Cardiac muscle cell (in vitro differentiated cells and primary cell): ENCODE results near the gene NT5C3A. TPM values are rescaled to one million over a fixed set of nuclear protein-coding genes. Genes with fewer than 3 reads are reported as not detected.
A peak's percentile ranks its signal among the peaks of the same experiment; 100 is the strongest.

Experiments
- DNase-seq, 2 donors: peaks; one replicate each; pipeline versions ENCODE4 v3.0.0 to v3.0.0-alpha.2; 2010 to 2017; ENCODE audit warnings: low read depth in 1 of 2, low spot score in 1 of 2
- H3K27ac ChIP-seq: fragments of 200-600 bp; sonication (generic); 2 replicates; pipeline ENCODE4 v1.5.1; 2016
- H3K27me3 ChIP-seq: fragments of 200-600 bp; sonication (generic); 2 replicates; pipeline ENCODE4 v1.6.0; 2016; ENCODE audit warnings: control low read depth
- H3K36me3 ChIP-seq: fragments of 200-600 bp; sonication (generic); 2 replicates; pipeline ENCODE4 v1.5.1; 2016; ENCODE audit warnings: control low read depth
- H3K4me1 ChIP-seq: fragments of 200-600 bp; sonication (generic); 2 replicates; pipeline ENCODE4 v1.8.1; 2017; ENCODE audit warnings: low read depth, mild to moderate bottlenecking, mixed run types
- H3K4me3 ChIP-seq: fragments of 200-600 bp; sonication (generic); 2 replicates; pipeline ENCODE4 v1.5.1; 2016; ENCODE audit warnings: mild to moderate bottlenecking
- H3K9me3 ChIP-seq: fragments of 200-600 bp; sonication (generic); 2 replicates; pipeline ENCODE4 v1.5.1; 2017; ENCODE audit warnings: low read depth, mild to moderate bottlenecking, control low read depth
- CTCF ChIP-seq: IDR thresholded peaks from 2 replicates; pipeline ENCODE4 v1.5.1; 2012; ENCODE audit warnings: low read depth, mild to moderate bottlenecking, low read length
- polyA plus RNA-seq: library from polyadenylated mRNA; unstranded; fragments of >200 nt; fragmentation: Nextera tagmentation; extraction: Ambion mirVana; gene quantifications from 2 replicates; pipeline ENCODE4 v1.2.1, GENCODE V29; 2016
- total RNA-seq: library from RNA; depleted of rRNA; stranded (reverse); fragments of >200 nt; gene quantifications from 2 replicates; pipeline ENCODE4 v1.2.3, GENCODE V29; 2016

NT5C3A gene
- total RNA-seq (23.7 and 26.9 TPM in 2 replicates), polyA plus RNA-seq (37.6 and 42.6 TPM in 2 replicates)

DNA sequence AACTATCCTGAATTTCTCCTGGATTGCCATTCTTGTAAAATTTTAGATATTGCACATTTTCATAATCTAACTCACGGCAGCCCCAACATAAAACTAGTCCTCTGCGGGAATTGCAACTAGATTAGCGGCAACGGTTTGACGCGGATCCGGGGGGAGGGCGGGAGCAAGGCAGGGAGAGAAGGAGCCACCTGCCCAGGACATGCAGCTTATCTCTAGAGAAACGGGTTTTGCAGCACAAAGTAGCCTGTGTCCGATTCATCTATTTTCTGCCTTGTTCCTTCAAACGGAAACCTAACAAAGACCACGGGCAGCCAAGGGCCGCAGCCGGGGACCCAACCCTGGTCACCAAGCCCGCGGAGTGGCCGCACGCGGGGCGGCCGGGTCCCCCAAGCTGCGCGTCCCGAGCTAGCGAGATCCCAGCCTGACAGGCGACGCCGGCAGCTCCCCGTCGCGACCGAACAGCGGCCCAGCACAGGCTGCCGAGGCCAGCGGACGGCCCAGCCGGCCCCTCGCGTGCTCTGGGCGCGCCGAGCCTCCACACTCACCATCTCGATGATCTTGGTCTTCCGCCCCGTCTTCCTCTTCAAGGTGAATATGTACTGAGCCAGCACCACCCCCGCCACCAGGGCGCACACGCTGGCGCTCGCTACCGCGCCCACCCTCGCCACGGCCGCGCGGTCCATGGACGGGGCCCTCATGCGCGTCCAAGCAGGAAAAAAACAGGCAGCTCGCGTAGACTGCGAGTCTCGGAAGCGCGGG is at the start of gene NT5C3A:
Gene NT5C3A, minus strand, starts transcription at position 754 of the 759 bp plus-strand sequence. Its CDS starts 71 bp downstream, at position 683.
- no peaks in the 10 kb centered on the region for H3K27me3 ChIP-seq
- peak within 1 kb of the TSS; percentile 92 for H3K27ac ChIP-seq
- no peaks in the 10 kb centered on the region for H3K36me3 ChIP-seq
- peak within 1 kb of the TSS; percentile 58 for H3K4me3 ChIP-seq
- peaks cover 4% of the 10 kb centered on the region for H3K9me3 ChIP-seq
- no peak for TF ChIP-seq CTCF
- peak; percentile 39 to 58 for DNase-seq
- H3K4me1 ChIP-seq: peaks cover 18% of the 10 kb centered on the region

DNA sequence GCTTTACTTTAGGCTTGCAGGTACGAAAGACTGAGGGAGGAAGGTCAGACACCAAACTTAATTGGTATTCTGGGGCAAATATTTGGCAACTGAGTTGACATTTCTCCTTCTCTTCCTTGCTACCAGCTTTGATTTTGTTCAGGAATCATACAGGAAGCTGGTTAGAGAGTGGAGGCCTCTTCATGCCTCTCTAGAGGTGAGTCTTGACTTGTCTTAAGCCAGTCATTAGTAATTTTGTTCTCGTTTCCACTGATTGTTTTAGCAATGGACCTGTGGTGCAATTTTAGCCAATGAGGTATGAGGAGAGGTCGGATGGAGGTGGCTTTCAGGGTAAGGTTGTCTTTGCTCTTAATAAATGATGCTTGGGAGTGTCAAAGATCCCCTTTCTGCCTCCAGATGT is 49.0 kb upstream of the NT5C3A start:
- H3K27ac ChIP-seq: no peak overlapping the region
- no peak for TF ChIP-seq CTCF
- H3K4me3 ChIP-seq: no peak overlapping the region
- peaks cover 8% of the 10 kb centered on the region for H3K4me1 ChIP-seq
- no peaks in the 10 kb centered on the region for H3K9me3 ChIP-seq
- H3K36me3 ChIP-seq: no peaks in the 10 kb centered on the region
- no peak for DNase-seq
- H3K27me3 ChIP-seq: no peaks in the 10 kb centered on the region

DNA sequence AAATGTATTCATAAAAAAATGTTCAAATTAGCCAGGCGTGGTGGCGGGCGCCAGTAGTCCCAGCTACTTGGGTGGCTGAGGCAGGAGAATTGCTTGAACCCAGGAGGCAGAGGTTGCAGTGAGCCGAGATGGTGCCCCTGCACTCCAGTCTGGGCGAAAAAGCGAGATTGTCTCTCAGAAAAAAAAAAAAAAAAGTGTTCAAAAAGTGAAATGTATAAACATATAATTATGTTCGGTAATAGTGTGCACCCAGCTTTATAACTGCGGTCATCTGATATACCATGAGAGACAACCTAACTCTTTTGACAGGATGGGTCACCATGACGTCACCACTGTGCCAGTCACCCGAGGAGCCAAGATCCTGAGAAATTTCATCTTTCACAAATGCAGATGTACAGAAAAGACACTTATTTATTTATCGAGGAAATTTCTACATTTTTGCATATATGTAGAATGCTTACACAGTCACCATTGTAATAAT is 47.2 kb upstream of the NT5C3A start:
- Histone ChIP-seq H3K4me1 (peaks cover 12% of the 10 kb centered on the region), H3K36me3 (no peaks in the 10 kb centered on the region), H3K27ac (no peak overlapping the region), H3K9me3 (no peaks in the 10 kb centered on the region), H3K4me3 (peak overlapping the region; percentile 99), H3K27me3 (no peaks in the 10 kb centered on the region)
- TF ChIP-seq CTCF: no peak
- peak in 1 of 2 donors; percentile 12 for DNase-seq

DNA sequence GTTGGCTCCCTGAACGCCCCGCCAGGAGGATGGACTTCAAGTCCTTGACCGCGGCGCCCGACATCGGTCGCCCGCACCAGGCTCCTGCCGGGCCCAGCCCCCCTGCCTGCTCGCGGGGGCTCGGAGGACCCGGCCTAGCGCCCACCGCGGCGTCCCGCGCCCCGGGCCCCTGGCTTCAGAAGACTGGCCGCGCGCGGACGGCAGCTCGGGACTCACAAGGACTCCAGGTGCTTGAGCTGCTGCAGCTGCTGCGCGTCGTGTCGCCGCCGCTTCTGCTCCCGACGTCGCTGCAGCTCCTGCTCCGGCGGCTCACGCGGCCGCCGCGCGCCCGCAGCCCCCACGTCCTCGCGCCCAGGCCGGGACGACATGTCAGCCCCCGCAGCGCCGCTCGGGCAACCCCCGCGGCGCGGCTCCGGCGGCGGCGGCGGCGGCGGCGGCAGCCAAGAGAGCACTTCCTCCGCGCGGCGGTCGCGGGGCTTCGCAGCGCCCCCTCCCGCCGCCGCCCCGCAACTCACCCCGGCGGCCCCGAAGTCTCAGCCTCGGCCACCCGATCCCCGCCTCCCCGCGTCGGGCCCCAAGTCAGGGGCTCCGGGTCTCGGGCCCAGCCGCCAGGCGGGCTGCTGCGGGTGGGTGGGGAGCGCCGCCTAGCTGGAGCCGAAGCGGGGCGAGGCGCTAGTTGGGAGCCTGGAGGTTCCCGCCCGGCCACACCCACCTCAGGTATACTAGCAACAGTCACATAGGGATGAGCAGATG is 46.6 kb upstream of the NT5C3A start, which contains the start of gene RP9:
Gene RP9, minus strand, starts transcription at position 400 of the 753 bp plus-strand sequence. Its CDS starts 32 bp downstream, at position 368.
- H3K4me1 ChIP-seq: peaks cover 12% of the 10 kb centered on the region
- peak; percentile 40 for TF ChIP-seq CTCF
- peak; percentile 70 to 92 for DNase-seq
- H3K9me3 ChIP-seq: no peaks in the 10 kb centered on the region
- peak within 1 kb of the TSS; percentile 99 for H3K4me3 ChIP-seq
- no peaks in the 10 kb centered on the region for H3K27me3 ChIP-seq
- no peaks in the 10 kb centered on the region for H3K36me3 ChIP-seq
- H3K27ac ChIP-seq: peak within 1 kb of the TSS; percentile 90

- peaks cover 12% of the 10 kb centered on the region for H3K4me1 ChIP-seq
- no peaks in the 10 kb centered on the region for H3K36me3 ChIP-seq
- H3K27ac ChIP-seq: peak overlapping the region; percentile 90
- H3K9me3 ChIP-seq: no peaks in the 10 kb centered on the region
- peak overlapping the region; percentile 99 for H3K4me3 ChIP-seq
- DNase-seq: no peak
- H3K27me3 ChIP-seq: no peaks in the 10 kb centered on the region
- TF ChIP-seq CTCF: peak; percentile 18
These were observed 46.0 kb upstream of the NT5C3A start for GRCh38 chr7:33108554-33109004.
